MCF 10A (cell line): Measurements from ENCODE around the gene TGOLN2. TPM values are rescaled to one million over a fixed set of nuclear protein-coding genes. Genes with fewer than 3 reads are reported as not detected.

ENCODE experiments used
- BruUV-seq: library from RNA; stranded (reverse); fragments of 400-500 nt; replicated peaks from 2 replicates; lab custom pipeline; 2021; lab: Mats Ljungman, UMichigan
- CTCF ChIA-PET: fragments of 300-600 bp; sonication (Branson Sonifier 250); formaldehyde crosslinking; extraction: SDS; loops from one replicate; lab custom pipeline; 2021; ENCODE audit warnings: antibody characterized with exemption, inconsistent platforms; lab: Yijun Ruan, JAX
- POLR2A ChIA-PET: fragments of 300-600, 350-650 bp; sonication (Branson Sonifier 250); formaldehyde crosslinking; extraction: SDS; loops from one replicate; lab custom pipeline; 2020; ENCODE audit warnings: antibody characterized with exemption, inconsistent platforms; lab: Yijun Ruan, JAX
- DNase-seq: peaks from one replicate; pipeline ENCODE4 v3.0.0-alpha.2; 2018; ENCODE audit not compliant: unreplicated experiment
- H3K27ac Mint-ChIP-seq: one replicate; pipeline ENCODE4 v1.8.0; 2022; ENCODE audit warnings: mild to moderate bottlenecking, low read depth, mixed read lengths; ENCODE audit not compliant: unreplicated experiment
- H3K27me3 Mint-ChIP-seq: one replicate; pipeline ENCODE4 v1.8.0; 2022; ENCODE audit warnings: mixed read lengths; ENCODE audit not compliant: insufficient read depth, unreplicated experiment
- H3K36me3 Mint-ChIP-seq: one replicate; pipeline ENCODE4 v1.8.0; 2022; ENCODE audit warnings: mild to moderate bottlenecking, moderate library complexity, mixed read lengths; ENCODE audit not compliant: insufficient read depth, unreplicated experiment
- H3K4me1 Mint-ChIP-seq: one replicate; pipeline ENCODE4 v1.8.0; 2022; ENCODE audit warnings: mixed read lengths; ENCODE audit not compliant: insufficient read depth, unreplicated experiment
- H3K4me3 Mint-ChIP-seq: one replicate; pipeline ENCODE4 v1.8.0; 2022; ENCODE audit warnings: mild to moderate bottlenecking, moderate library complexity, mixed read lengths; ENCODE audit not compliant: unreplicated experiment
- H3K9me3 Mint-ChIP-seq: one replicate; pipeline ENCODE4 v1.8.0; 2022; ENCODE audit warnings: mixed read lengths; ENCODE audit not compliant: unreplicated experiment
- intact Hi-C: fragments of 100-400 bp; cut with micrococcal nuclease; formaldehyde crosslinking; loops from 2 replicates; pipeline ENCODE4 v1.14.1; 2022
- total RNA-seq: library from RNA; stranded (reverse); gene quantifications from 2 replicates; pipeline ENCODE4 v1.2.3, GENCODE V29; 2022
- TF ChIP-seq, protein P1 (sequence below): fragments of 200-600 bp; IDR thresholded peaks from one replicate; pipeline ENCODE4 v1.8.0; 2022; ENCODE audit warnings: antibody characterized with exemption, mild to moderate bottlenecking; ENCODE audit not compliant: unreplicated experiment

TGOLN2 gene
- total RNA-seq, 1 experiment from 2014 or later: 62.9 TPM

- ChIA-PET POLR2A (no interaction called here), CTCF (interaction anchor here (0.6 to 5.0 kb wide), 2 partner anchors 9 to 233 kb away, joined by 3 to 31 read pairs; no protein-coding TSS in a partner anchor)
- H3K27ac Mint-ChIP-seq: no peak overlapping the region
- TF ChIP-seq, protein P1, sequence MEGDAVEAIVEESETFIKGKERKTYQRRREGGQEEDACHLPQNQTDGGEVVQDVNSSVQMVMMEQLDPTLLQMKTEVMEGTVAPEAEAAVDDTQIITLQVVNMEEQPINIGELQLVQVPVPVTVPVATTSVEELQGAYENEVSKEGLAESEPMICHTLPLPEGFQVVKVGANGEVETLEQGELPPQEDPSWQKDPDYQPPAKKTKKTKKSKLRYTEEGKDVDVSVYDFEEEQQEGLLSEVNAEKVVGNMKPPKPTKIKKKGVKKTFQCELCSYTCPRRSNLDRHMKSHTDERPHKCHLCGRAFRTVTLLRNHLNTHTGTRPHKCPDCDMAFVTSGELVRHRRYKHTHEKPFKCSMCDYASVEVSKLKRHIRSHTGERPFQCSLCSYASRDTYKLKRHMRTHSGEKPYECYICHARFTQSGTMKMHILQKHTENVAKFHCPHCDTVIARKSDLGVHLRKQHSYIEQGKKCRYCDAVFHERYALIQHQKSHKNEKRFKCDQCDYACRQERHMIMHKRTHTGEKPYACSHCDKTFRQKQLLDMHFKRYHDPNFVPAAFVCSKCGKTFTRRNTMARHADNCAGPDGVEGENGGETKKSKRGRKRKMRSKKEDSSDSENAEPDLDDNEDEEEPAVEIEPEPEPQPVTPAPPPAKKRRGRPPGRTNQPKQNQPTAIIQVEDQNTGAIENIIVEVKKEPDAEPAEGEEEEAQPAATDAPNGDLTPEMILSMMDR: no peak
- H3K36me3 Mint-ChIP-seq: peaks cover 4% of the 10 kb centered on the region
- H3K4me1 Mint-ChIP-seq: no peaks in the 10 kb centered on the region
- no peaks in the 10 kb centered on the region for H3K27me3 Mint-ChIP-seq
- intact Hi-C loops: no loop called here
- no peaks in the 10 kb centered on the region for H3K9me3 Mint-ChIP-seq
- no TSS peak for BruUV-seq
- no peak overlapping the region for H3K4me3 Mint-ChIP-seq
- no peak for DNase-seq
Measured at GRCh38 chr2:85308201-85308600, 19.6 kb downstream of the TGOLN2 start.

DNA sequence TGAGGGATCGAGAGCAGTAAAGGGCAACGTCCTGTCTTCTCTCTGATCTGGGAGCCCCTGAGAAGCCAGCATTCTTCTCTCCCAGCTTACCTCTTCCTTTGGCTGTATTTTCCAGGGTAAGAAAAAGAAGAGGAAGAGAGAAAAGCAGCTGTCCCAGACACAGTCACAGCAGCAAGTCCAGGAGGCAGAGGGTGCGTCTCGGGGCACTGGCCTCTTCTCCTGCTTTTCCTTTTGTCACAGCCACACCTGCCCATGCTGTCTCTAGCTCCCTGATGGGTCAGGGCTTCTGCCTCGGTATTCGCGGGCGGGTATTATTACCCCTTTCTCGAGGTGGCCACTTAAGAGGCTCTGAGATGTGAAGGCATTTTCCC lies 20.3 kb downstream of the TGOLN2 start:
- Mint-ChIP-seq H3K9me3 (no peaks in the 10 kb centered on the region), H3K4me3 (no peak overlapping the region), H3K27me3 (no peaks in the 10 kb centered on the region), H3K4me1 (no peaks in the 10 kb centered on the region), H3K27ac (no peak overlapping the region), H3K36me3 (peaks cover 4% of the 10 kb centered on the region)
- intact Hi-C loops: no loop called here
- no TSS peak for BruUV-seq
- TF ChIP-seq, protein P1: no peak
- no peak for DNase-seq
- POLR2A ChIA-PET: no interaction called here
- CTCF ChIA-PET: interaction anchor here (1.0 to 5.0 kb wide), 2 partner anchors 9 to 242 kb away, joined by 3 to 31 read pairs; no protein-coding TSS in a partner anchor

DNA sequence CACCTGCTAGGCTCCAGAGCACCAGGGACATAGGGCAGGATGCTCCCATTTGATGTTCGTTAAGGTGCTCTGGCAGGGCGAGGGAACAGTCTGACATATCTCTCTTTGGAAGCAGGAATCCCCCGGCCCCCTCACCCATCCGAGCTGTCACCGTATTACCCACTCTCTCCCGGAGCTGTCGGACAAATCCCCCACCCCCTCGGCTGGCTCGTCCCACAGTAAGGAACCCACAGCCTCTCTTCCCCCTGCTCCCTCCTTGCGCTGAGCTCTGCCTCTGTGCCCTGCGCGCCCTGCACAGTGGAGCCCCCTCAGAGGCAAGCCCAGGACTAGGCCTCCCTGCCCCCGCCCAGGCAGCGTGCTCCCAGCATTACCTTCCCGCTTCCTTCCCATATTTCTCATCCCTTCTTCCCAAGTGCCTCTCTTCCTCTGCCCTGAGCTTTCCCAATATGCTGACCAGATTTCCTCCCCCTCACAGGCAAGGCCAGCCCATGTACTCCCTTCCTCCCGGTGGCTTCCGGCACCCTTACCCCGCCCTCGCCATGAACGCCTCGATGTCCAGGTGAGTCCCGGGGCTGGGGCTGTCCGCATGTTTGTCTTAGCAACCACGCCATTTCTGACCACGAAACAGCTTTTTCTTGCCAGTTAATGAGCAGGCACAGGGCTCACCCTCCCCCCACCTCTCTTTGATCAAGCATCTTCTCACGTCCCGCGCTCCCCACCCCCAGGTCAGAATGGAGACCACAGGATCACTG lies 23.8 kb downstream of the TGOLN2 start:
- CTCF ChIA-PET: interaction anchor here (0.6 to 11.0 kb wide), 5 partner anchors 9 to 237 kb away, joined by 3 to 219 read pairs (median 4); no protein-coding TSS in a partner anchor
- intact Hi-C loops: no loop called here
- H3K4me3 Mint-ChIP-seq: no peak overlapping the region
- no peak overlapping the region for H3K27ac Mint-ChIP-seq
- peaks cover 4% of the 10 kb centered on the region for H3K36me3 Mint-ChIP-seq
- H3K4me1 Mint-ChIP-seq: no peaks in the 10 kb centered on the region
- POLR2A ChIA-PET: interaction anchor here (0.7 kb wide), 1 partner anchor 39 kb away, joined by 3 read pairs; no protein-coding TSS in a partner anchor
- BruUV-seq: no TSS peak
- H3K27me3 Mint-ChIP-seq: no peaks in the 10 kb centered on the region
- DNase-seq: no peak
- TF ChIP-seq, protein P1: no peak
- no peaks in the 10 kb centered on the region for H3K9me3 Mint-ChIP-seq

DNA sequence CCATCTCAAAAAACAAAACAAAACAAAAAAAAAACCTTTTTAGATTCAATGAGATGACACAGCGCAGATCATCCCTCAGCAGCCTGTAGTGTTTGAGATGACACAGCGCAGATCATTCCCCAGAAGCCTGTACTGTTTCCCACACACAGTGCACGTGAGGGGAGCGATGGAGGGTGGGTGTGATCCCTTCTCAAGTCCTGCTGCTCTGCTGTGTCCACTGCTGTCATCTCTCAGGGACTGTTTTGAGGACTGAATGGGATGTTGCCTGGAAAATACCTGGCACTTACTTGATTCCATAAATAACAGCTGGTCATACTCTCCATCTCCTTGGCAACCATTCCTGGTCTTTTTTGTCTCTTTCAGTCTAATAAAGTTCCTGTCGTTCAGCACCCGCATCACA lies 25.7 kb downstream of the TGOLN2 start:
- intact Hi-C loops: no loop called here
- Mint-ChIP-seq H3K4me3 (no peak overlapping the region), H3K9me3 (no peaks in the 10 kb centered on the region), H3K27me3 (no peaks in the 10 kb centered on the region), H3K27ac (no peak overlapping the region), H3K4me1 (no peaks in the 10 kb centered on the region), H3K36me3 (peaks cover 4% of the 10 kb centered on the region)
- BruUV-seq: no TSS peak
- TF ChIP-seq, protein P1: no peak
- CTCF ChIA-PET: interaction anchor here (0.6 to 11.0 kb wide), 5 partner anchors 13 to 1272 kb away, joined by 3 to 219 read pairs (median 6); no protein-coding TSS in a partner anchor
- POLR2A ChIA-PET: interaction anchor here (0.6 to 2.5 kb wide), 2 partner anchors 14 to 182 kb away, joined by 3 to 12 read pairs; no protein-coding TSS in a partner anchor
- no peak for DNase-seq
